Measurements from ENCODE around the gene MTHFSD. TPM values are rescaled to one million over a fixed set of nuclear protein-coding genes. Genes with fewer than 3 reads are reported as not detected.

Gene MTHFSD
- total RNA-seq, 1 experiment from 2014 or later, result 11.9 TPM

DNA sequence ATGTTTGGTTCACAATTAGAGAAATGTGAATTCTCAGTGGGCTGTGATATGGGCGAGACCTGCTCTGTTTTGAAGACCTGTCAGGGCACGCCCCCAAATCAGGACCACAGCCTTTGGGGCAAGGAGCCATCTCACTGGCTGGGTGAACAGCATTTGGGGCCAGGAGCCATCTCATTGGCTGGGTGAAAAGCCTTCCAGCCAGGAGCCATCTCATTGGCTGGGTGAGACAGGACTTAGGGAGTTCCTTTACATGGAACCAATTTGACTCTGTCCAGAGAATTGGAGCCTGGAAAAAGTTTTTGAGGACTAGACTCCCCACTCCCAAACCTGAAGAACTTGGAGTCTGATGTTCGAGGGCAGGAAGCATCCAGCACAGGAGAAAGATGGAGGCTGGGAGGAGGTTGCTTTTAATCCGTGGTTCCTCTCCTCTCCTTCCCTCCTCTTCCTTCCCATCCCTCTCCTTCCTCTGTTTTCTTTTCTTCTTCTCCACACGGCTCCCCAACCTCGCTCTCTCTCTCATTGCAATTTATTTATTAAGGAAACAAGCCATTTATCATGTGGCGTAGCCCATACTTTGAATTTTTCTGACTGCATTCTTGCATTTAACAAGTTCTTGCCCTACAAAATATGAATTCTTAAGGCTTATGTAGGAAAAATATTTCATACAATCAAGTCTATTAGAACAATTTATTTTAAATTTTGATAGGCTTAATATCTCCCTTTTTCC, 43.0 kb upstream of the MTHFSD start:
- POLR2A ChIA-PET (ENCODE audit: unreplicated experiment), result no interaction called here
- CTCF ChIA-PET, result no interaction called here
- H4K20me1 ChIP-seq (ENCODE audit: low read length), result no peaks in the 10 kb centered on the region
- no peak overlapping the region for H2AFZ ChIP-seq (ENCODE audit: low read length)
- DNase-seq (no peak), ATAC-seq (no peak)
- no peak overlapping the region for H3K4me2 ChIP-seq (ENCODE audit: low read length)
- intact Hi-C loops (cut with micrococcal nuclease), result no loop called here
- no peaks in the 10 kb centered on the region for H3K9me3 ChIP-seq (ENCODE audit: low read length)
- H3K9me2 ChIP-seq (replicated peaks; ENCODE audit: low read length), result no peaks in the 10 kb centered on the region
- peaks cover 6% of the 10 kb centered on the region; the same call in 1 of the 2 replicates for H3K4me1 ChIP-seq (ENCODE audit: insufficient read depth, low read length)
- H3K27ac ChIP-seq (ENCODE audit: low read length), result no peak overlapping the region
- H3K4me3 ChIP-seq (ENCODE audit: low read length), result no peak overlapping the region
- no peaks in the 10 kb centered on the region for H3K79me2 ChIP-seq (ENCODE audit: low read length)
- TF ChIP-seq EZH2phosphoT487 (IDR thresholded peaks at IDR 0.05; ENCODE audit: borderline replicate concordance, low read length), result no peak
- no peaks in the 10 kb centered on the region for H3K36me3 ChIP-seq (ENCODE audit: low read depth, low read length)
- no peaks in the 10 kb centered on the region for H3F3A ChIP-seq (ENCODE audit: low read length, unreplicated experiment)
- no peaks in the 10 kb centered on the region for H3K27me3 ChIP-seq (ENCODE audit: low read length)
- BruUV-seq (replicated peaks), result no TSS peak
- H3K9ac ChIP-seq (ENCODE audit: low read length), result no peak overlapping the region

DNA sequence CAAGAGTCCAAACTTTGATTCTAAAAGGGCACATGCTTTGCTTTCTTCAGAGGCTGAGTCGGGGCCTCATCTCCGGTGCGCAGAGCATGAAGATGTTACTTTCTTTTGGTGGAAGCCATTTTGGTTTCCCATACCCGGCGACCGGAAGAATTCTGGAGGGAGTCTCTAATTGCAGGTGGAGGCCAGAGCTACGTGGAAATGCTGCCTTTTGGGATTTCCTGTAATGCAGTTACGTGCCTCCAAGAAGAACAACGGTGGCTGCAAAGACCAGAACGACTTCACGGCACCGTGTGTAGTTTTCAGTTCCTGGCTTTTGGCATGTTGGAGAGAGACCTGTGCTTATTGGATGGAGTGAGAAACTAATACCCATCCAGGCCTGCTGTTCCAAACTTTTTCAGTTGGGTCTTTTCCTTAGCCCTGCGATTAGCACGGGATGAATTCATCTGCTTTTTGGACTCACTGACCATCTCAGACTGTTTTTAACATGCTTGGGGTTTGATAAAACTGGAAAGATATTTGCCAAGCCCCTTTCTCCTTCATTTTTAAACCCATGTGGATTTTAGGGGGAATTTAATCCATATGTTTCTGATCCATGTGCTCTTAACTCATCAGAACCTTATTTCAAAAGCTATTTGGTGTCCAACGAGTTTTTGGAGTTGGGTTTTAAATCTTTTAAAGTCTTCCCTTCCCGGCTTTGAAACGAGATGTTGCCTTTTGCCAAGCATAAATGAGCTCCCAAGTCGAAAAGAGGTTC, 42.3 kb upstream of the MTHFSD start:
- CTCF ChIA-PET, result no interaction called here
- H3K27ac ChIP-seq (ENCODE audit: low read length), result no peak overlapping the region
- no peaks in the 10 kb centered on the region for H3K79me2 ChIP-seq (ENCODE audit: low read length)
- no peak overlapping the region for H2AFZ ChIP-seq (ENCODE audit: low read length)
- intact Hi-C loops (cut with micrococcal nuclease), result no loop called here
- no peak overlapping the region for H3K4me2 ChIP-seq (ENCODE audit: low read length)
- no peaks in the 10 kb centered on the region for H3K27me3 ChIP-seq (ENCODE audit: low read length)
- ATAC-seq (no peak), DNase-seq (no peak)
- no peak for TF ChIP-seq EZH2 (IDR thresholded peaks at IDR 0.05; ENCODE audit: low read length, unreplicated experiment)
- TF ChIP-seq, protein P1, sequence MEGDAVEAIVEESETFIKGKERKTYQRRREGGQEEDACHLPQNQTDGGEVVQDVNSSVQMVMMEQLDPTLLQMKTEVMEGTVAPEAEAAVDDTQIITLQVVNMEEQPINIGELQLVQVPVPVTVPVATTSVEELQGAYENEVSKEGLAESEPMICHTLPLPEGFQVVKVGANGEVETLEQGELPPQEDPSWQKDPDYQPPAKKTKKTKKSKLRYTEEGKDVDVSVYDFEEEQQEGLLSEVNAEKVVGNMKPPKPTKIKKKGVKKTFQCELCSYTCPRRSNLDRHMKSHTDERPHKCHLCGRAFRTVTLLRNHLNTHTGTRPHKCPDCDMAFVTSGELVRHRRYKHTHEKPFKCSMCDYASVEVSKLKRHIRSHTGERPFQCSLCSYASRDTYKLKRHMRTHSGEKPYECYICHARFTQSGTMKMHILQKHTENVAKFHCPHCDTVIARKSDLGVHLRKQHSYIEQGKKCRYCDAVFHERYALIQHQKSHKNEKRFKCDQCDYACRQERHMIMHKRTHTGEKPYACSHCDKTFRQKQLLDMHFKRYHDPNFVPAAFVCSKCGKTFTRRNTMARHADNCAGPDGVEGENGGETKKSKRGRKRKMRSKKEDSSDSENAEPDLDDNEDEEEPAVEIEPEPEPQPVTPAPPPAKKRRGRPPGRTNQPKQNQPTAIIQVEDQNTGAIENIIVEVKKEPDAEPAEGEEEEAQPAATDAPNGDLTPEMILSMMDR (conservative IDR thresholded peaks at IDR 0.05; ENCODE audit: low read depth, low read length), result no peak
- no peak for TF ChIP-seq EZH2phosphoT487 (IDR thresholded peaks at IDR 0.05; ENCODE audit: borderline replicate concordance, low read length)
- POLR2A ChIA-PET (ENCODE audit: unreplicated experiment), result no interaction called here
- H3K9me3 ChIP-seq (ENCODE audit: low read length), result no peaks in the 10 kb centered on the region
- no peak overlapping the region for H3K4me3 ChIP-seq (ENCODE audit: low read length)
- H3K9ac ChIP-seq (ENCODE audit: low read length), result no peak overlapping the region
- H4K20me1 ChIP-seq (ENCODE audit: low read length), result no peaks in the 10 kb centered on the region
- BruUV-seq (replicated peaks), result no TSS peak
- H3K36me3 ChIP-seq (ENCODE audit: low read depth, low read length), result no peaks in the 10 kb centered on the region
- H3F3A ChIP-seq (ENCODE audit: low read length, unreplicated experiment), result no peaks in the 10 kb centered on the region
- H3K4me1 ChIP-seq (ENCODE audit: insufficient read depth, low read length), result peaks cover 6% of the 10 kb centered on the region; the same call in 1 of the 2 replicates
- no peaks in the 10 kb centered on the region for H3K9me2 ChIP-seq (replicated peaks; ENCODE audit: low read length)

DNA sequence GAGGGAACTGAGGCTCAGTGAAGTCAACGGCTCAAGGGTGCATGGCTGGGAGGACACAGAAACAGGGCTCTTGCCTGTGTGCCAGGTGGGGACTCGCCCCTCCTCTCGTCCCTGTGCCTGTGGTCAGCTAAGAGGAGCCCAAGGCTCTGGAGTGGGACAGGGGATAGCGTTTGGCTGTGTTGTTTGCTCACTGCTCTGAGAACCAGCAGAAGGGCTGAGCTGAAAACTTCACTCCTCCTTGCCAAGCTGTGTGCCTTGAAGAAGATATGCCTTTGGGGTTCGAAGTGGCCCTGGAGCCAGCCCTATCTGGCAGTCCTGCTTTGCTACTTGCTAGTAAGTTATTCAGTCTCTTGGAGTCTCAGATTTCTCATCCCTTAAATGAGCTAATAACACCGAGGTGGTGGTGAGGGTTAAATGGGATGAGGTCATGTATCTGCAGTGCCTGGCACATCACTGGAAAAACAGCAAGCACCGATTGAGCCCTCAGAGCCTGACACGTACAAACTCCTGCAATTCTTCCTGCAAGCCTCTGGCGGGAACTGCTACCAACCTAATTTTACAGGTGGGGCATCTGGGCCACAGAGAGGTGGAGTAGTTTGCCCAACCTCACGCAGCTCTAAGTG, 41.1 kb upstream of the MTHFSD start:
- H3K79me2 ChIP-seq (ENCODE audit: low read length), result no peaks in the 10 kb centered on the region
- no peaks in the 10 kb centered on the region for H3K9me3 ChIP-seq (ENCODE audit: low read length)
- BruUV-seq (replicated peaks), result no TSS peak
- no peak overlapping the region for H3K27ac ChIP-seq (ENCODE audit: low read length)
- DNase-seq (no peak), ATAC-seq (no peak)
- H3K4me2 ChIP-seq (ENCODE audit: low read length), result no peak overlapping the region
- intact Hi-C loops (cut with micrococcal nuclease), result no loop called here
- no peaks in the 10 kb centered on the region for H3K9me2 ChIP-seq (replicated peaks; ENCODE audit: low read length)
- H3K9ac ChIP-seq (ENCODE audit: low read length), result no peak overlapping the region
- CTCF ChIA-PET, result no interaction called here
- H3K4me3 ChIP-seq (ENCODE audit: low read length), result no peak overlapping the region
- no peaks in the 10 kb centered on the region for H4K20me1 ChIP-seq (ENCODE audit: low read length)
- H3K27me3 ChIP-seq (ENCODE audit: low read length), result no peaks in the 10 kb centered on the region
- no peak overlapping the region for H2AFZ ChIP-seq (ENCODE audit: low read length)
- POLR2A ChIA-PET (ENCODE audit: unreplicated experiment), result no interaction called here
- TF ChIP-seq EZH2phosphoT487 (IDR thresholded peaks at IDR 0.05; ENCODE audit: borderline replicate concordance, low read length) (no peak), EZH2 (IDR thresholded peaks at IDR 0.05; ENCODE audit: low read length, unreplicated experiment) (no peak)
- TF ChIP-seq, protein P1 (conservative IDR thresholded peaks at IDR 0.05; ENCODE audit: low read depth, low read length), result no peak
- peaks cover 8% of the 10 kb centered on the region for H3K4me1 ChIP-seq (ENCODE audit: insufficient read depth, low read length)
- no peaks in the 10 kb centered on the region for H3K36me3 ChIP-seq (ENCODE audit: low read depth, low read length)
- H3F3A ChIP-seq (ENCODE audit: low read length, unreplicated experiment), result no peaks in the 10 kb centered on the region
